ENCODE data around the gene ASMTL. TPM values are rescaled to one million over a fixed set of nuclear protein-coding genes. Genes with fewer than 3 reads are reported as not detected.
"Not testable (repeated sequence)": the region's sequence is repeated elsewhere in the genome, so short reads cannot be mapped to it uniquely, and the experiment has no call there.

ASMTL gene
- total RNA-seq, result 11.1 TPM

- DNase-seq, result no peak
Observed at GRCh38 chrX:1452516-1453394, at the start of gene ASMTL. TSS of gene ASMTL (minus strand) at chrX:1452909. CDS start at chrX:1452840, 69 bp downstream.

GRCh38 chrX:1502241-1502640 is 49.5 kb upstream of the ASMTL start:
- DNase-seq, result no peak

GRCh38 chrX:1500701-1501624 is 48.3 kb upstream of the ASMTL start:
- DNase-seq, result no peak

- no peak for DNase-seq
Observed at GRCh38 chrX:1496076-1496475, 43.4 kb upstream of the ASMTL start.

GRCh38 chrX:1493877-1494510 is 41.3 kb upstream of the ASMTL start:
- DNase-seq, result no peak

DNA sequence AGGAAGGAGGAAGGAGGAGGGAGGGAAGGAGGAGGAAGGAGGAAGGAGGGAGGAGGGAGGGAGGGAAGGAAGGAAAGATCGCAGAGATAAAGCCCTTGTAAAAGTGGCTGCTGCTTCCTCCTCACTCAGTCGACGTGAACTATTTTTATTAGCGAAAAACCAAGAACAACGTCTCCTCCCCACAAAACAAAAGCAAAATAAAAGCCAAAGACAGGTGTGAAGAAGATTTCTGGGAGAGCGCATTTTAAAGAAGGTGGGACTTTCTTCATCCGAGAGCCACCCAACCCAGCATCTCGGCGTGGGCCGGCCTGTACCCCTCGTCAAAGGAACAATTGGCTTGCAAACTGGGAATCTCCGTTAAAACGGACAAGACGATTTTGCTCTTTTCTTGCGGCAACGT is 40.7 kb upstream of the ASMTL start:
- no peak for DNase-seq

DNA sequence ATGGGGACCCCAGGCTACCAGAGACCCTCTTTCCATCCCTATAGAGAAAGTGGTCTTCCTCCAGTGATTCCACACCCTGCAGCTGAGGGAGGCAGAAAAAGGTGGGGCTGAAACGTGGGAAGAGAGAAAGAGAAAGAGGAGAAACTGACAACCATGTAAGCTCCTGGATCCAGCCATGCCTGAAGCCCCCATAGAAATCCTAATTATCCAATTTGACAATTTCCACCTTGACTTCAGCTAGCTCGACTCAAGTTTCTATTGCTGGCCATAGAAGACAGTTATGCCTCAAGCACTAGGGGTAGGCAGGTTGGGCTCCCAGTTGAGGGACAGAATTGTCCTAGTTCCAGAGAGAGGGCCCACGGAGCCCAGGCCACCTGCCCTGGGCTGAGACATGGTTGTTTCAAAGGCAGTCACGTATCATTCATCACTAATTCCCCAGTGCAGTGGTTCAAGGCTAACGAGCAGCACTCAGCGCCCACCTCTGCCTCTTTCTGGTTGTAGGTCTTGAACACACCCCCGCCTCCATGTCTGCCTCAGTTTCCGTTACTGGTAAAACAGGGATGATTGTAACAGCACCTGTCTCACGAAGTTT is 39.8 kb upstream of the ASMTL start:
- DNase-seq, result no peak

DNA sequence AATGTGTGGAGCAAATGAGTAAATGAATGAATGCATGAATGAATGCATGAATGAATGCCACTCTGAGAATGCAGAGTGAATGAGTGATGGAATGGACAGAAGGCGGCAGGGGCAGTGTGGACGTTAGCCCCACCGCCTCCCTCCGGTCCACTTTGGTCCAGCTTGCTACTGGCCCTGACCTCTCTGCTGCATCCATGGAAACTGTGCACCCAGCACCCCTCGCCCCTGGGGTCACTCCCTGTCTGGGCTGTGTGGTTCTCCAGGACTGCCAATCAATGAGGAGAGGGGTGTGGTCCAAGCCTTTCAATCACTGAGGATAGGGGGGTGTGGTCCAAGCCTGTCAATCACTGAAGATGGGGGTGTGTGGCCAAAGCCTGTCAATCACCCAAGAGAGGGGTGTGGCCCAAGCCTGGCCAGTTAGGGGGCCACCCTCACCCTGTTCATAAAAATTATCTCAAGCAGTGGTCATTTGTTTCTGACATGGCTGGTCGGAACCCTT is 39.2 kb upstream of the ASMTL start:
- DNase-seq, result no peak

- DNase-seq, result not testable (repeated sequence)
Observed at GRCh38 chrX:1491248-1491647, 38.5 kb upstream of the ASMTL start.

- DNase-seq, result not testable (repeated sequence)
Observed at GRCh38 chrX:1490723-1491122, 38.0 kb upstream of the ASMTL start.

DNA sequence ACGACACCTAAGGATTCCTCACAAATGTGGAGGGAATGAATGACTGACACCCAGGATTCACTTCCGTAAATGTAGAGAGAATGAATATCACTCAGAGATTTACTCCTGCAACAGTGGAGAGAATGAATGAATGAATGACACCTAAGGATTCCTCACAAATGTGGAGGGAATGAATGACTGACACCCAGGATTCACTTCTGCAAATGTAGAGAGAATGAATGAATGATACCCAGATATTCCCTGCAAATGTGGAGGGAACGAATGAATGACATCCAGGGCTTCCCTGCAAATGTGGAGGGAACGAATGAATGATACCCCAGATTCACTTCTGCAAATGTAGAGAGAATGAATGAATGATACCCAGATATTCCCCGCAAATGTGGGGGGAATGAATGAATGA is 36.6 kb upstream of the ASMTL start:
- not testable (repeated sequence) for DNase-seq

DNA sequence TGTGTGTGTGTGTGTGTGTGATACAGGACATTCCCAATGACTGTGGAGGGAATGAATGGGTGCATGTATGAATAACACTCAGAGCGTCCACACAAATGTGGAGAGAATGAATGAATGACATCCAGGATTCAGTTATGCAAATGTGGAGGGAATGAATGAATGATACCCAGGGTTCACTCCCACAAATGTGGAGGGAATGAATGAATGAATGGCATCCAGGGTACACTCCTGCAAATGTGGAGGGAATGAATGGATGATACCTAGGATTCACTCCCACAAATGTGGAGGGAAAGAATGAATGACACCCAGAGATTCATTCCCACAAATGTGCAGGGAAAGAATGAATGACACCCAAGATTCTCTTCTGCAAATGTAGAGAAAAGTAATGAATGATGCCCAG is 36.0 kb upstream of the ASMTL start:
- no peak for DNase-seq

- no peak for DNase-seq
Observed at GRCh38 chrX:1488141-1488540, 35.4 kb upstream of the ASMTL start.

- DNase-seq, result no peak
Observed at GRCh38 chrX:1487401-1487800, 34.7 kb upstream of the ASMTL start.

GRCh38 chrX:1486749-1487361 is 34.1 kb upstream of the ASMTL start:
- no peak for DNase-seq

DNA sequence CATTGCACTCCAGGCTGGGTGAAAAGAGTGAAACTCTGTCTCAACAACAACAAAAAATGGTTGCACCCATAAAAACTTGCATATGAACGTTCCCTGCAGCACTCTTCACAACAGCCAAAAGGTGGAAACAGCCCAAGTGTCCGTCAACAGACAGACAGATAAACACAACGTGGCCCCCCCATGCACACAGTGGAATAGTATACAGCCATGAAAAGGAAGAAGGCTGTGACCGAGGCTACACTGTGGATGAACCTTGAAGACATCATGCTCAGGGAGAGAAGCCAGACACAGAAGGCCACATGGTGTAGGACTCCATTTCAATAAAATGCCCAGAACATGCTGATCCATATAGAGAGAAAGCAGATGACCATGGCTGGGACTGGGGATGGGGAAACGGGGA is 33.5 kb upstream of the ASMTL start:
- DNase-seq, result no peak

GRCh38 chrX:1485033-1485432 is 32.3 kb upstream of the ASMTL start:
- DNase-seq, result no peak

DNA sequence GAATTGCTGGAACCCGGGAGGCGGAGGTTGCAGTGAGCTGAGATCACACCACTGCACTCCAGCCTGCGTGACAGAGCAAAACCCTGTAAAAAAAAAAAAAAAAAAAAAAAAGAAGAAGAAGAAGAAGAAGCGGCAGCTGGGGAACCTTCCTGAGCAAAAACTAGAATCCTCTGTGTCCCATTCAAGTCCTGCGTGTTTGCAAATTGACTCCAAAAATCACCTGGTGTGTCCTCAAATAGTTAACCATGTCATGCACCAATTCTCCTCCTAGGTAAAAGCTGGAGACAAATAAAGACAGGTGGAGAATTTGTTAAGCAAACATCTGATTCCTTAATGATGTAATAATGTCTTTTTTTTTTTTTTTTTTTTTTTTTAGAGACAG is 31.9 kb upstream of the ASMTL start:
- DNase-seq, result no peak

DNA sequence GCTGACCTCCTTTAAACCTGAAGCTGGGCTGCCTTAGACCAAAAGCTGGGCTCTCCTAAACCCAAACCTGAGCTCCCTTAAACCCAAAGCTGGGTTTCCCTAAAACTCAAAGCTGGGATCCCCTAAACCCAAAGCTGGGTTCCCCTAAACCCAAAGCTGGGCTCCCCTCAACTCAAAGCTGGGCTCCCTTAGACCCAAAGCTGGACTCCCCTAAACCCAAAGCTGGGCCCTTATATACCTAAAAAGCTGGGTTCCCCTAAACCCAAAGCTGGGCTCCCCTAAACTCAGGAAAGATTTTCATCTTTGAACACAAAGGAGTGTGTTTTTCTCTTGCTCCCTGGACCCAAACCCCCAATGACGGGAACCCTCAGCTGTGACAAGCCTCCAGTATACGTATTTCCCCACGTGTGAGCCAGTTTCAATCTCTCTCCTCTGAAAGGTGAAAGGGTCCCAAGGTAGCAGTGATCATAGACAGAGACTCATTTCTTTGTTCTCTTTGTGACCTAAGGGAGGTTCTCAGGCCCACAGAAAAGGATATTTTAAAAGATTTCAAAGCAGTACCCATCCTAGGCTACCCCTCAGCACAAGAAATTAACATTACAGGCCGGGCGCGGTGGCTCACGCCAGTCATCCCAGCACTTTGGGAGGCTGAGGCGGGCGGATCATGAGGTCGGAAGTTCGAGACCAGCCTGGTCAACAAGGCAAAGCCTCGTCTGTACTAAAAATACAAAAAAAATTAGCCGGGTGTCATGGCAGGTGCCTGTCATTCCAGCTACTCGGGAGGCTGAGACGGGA is 31.3 kb upstream of the ASMTL start:
- no peak for DNase-seq

- not testable (repeated sequence) for DNase-seq
Observed at GRCh38 chrX:1482530-1482928, 29.8 kb upstream of the ASMTL start.

All from occipital lobe (tissue), 2 donors.